HL-60 (cell line): ENCODE measurements around the gene TCP1.
"Not testable (repeated sequence)": the region's sequence is repeated elsewhere in the genome, so short reads cannot be mapped to it uniquely, and the experiment has no call there.

Source experiments
- DNase-seq, 2 experiments: peaks; one replicate each; pipeline ENCODE4 v3.0.0-alpha.2; 2010 to 2020; ENCODE audit warnings: low read depth in 1 of 2, low spot score in 1 of 2
- H3K27ac ChIP-seq: fragments of 250-450 bp; sonication (Bioruptor Pico); replicated peaks from 2 replicates; pipeline ENCODE4 v1.5.1; 2020; ENCODE audit warnings: mild to moderate bottlenecking, moderate library complexity
- H3K27me3 ChIP-seq: fragments of 250-450 bp; sonication (Bioruptor Pico); 2 replicates; pipeline ENCODE4 v1.5.1; 2021; ENCODE audit warnings: mild to moderate bottlenecking, moderate library complexity; ENCODE audit not compliant: insufficient read depth, poor library complexity, severe bottlenecking
- H3K4me3 ChIP-seq: replicated peaks from 2 replicates; pipeline ENCODE4 v1.5.1; 2011; ENCODE audit warnings: mild to moderate bottlenecking, control low read depth, low read length; ENCODE audit not compliant: insufficient read depth
- CTCF ChIP-seq: IDR thresholded peaks from one replicate; pipeline ENCODE4 v1.5.1; 2011; ENCODE audit warnings: low read length, control low read depth, inconsistent platforms; ENCODE audit not compliant: insufficient read depth
- GABPA ChIP-seq: IDR thresholded peaks from 2 replicates; pipeline ENCODE4 v1.6.1; 2012; ENCODE audit warnings: low read depth
- POLR2AphosphoS5 ChIP-seq: IDR thresholded peaks from 2 replicates; pipeline ENCODE4 v1.6.1; 2012; ENCODE audit warnings: low read depth
- REST ChIP-seq: IDR thresholded peaks from 2 replicates; pipeline ENCODE4 v1.6.1; 2012; ENCODE audit warnings: low read depth; ENCODE audit not compliant: insufficient replicate concordance
- SPI1 ChIP-seq: IDR thresholded peaks from 2 replicates; pipeline ENCODE4 v1.6.1; 2012; ENCODE audit warnings: low read depth, mild to moderate bottlenecking, borderline replicate concordance

TCP1 gene

GRCh38 chr6:159826004-159826403, 36.6 kb upstream of the TCP1 start:
- no peak for TF ChIP-seq CTCF
- no peak for TF ChIP-seq REST
- no peak for TF ChIP-seq POLR2AphosphoS5
- no peak for TF ChIP-seq SPI1
- TF ChIP-seq GABPA: no peak
- DNase-seq: no peak
- Histone ChIP-seq H3K27ac (no peak overlapping the region), H3K27me3 (no peaks in the 10 kb centered on the region), H3K4me3 (no peak overlapping the region)

GRCh38 chr6:159824690-159825089, 35.3 kb upstream of the TCP1 start:
- H3K27ac ChIP-seq, DNase-seq, H3K27me3 ChIP-seq, H3K4me3 ChIP-seq: not testable (repeated sequence)

GRCh38 chr6:159823953-159824352, 34.6 kb upstream of the TCP1 start:
- Histone ChIP-seq H3K27me3 (no peaks in the 10 kb centered on the region), H3K27ac (no peak overlapping the region), H3K4me3 (no peak overlapping the region)
- no peak for DNase-seq
- TF ChIP-seq CTCF (no peak), POLR2AphosphoS5 (no peak), GABPA (no peak), REST (no peak)

GRCh38 chr6:159821726-159822125, 32.3 kb upstream of the TCP1 start:
- H3K27me3 ChIP-seq: no peaks in the 10 kb centered on the region
- no peak for DNase-seq
- peak overlapping the region; percentile 83 for H3K27ac ChIP-seq
- H3K4me3 ChIP-seq: no peak overlapping the region
- no peak for TF ChIP-seq GABPA
- no peak for TF ChIP-seq CTCF
- no peak for TF ChIP-seq REST
- no peak for TF ChIP-seq POLR2AphosphoS5
- no peak for TF ChIP-seq SPI1
